H1 (cell line): ENCODE measurements around the gene DPP8. TPM values are rescaled to one million over a fixed set of nuclear protein-coding genes. Genes with fewer than 3 reads are reported as not detected.

ENCODE experiments used
- FOSL1 ChIP-seq: IDR thresholded peaks from 2 replicates; pipeline ENCODE4 v1.6.1; 2011; ENCODE audit warnings: mild to moderate bottlenecking, low read depth, low read length, moderate library complexity; ENCODE audit not compliant: insufficient read depth
- SIX5 ChIP-seq: IDR thresholded peaks from 2 replicates; pipeline ENCODE4 v1.6.1; 2011; ENCODE audit warnings: mild to moderate bottlenecking, low read depth, low read length
- SRF ChIP-seq: IDR thresholded peaks from 2 replicates; pipeline ENCODE4 v1.6.1; 2011; ENCODE audit warnings: mild to moderate bottlenecking, low read depth, low read length, moderate library complexity
- TCF12 ChIP-seq: IDR thresholded peaks from 2 replicates; pipeline ENCODE4 v1.6.1; 2011; ENCODE audit warnings: low read depth, mild to moderate bottlenecking, low read length
- polyA plus RNA-seq, 7 experiments: library from polyadenylated mRNA; depleted of rRNA in 3 of 7; stranded (reverse) in 5 of 7; unstranded in 2 of 7; fragments of >200 nt in 5 of 7; fragments of 200-250 nt in 2 of 7; gene quantifications; 1 replicate in 5 of 7; 2 replicates in 1 of 7; 4 replicates in 1 of 7; pipeline versions ENCODE4 v1.2.1 to v1.2.3, GENCODE V29; 2011 to 2013; ENCODE audit warnings: missing spikeins in 2 of 7, mixed read lengths in 2 of 7
- total RNA-seq: library from RNA; stranded (reverse); fragmentation: NEBNext Ultra II Directional; extraction: Animal tissue kit (Norgen Biotek cat#: 25700); gene quantifications from 2 replicates; pipeline ENCODE4 v1.2.1, GENCODE V29; 2021
- TF ChIP-seq, protein P1 (sequence below): IDR thresholded peaks from 2 replicates; pipeline ENCODE4 v1.6.1; 2011; ENCODE audit warnings: low read depth, mild to moderate bottlenecking, low read length; ENCODE audit not compliant: insufficient read depth

DPP8 gene
- total and polyA plus RNA-seq, 2 of the 8 experiments (the other 6 are each of a cell fraction or from before 2014, with no cell fraction given): 9.9 to 26.0 TPM

DNA sequence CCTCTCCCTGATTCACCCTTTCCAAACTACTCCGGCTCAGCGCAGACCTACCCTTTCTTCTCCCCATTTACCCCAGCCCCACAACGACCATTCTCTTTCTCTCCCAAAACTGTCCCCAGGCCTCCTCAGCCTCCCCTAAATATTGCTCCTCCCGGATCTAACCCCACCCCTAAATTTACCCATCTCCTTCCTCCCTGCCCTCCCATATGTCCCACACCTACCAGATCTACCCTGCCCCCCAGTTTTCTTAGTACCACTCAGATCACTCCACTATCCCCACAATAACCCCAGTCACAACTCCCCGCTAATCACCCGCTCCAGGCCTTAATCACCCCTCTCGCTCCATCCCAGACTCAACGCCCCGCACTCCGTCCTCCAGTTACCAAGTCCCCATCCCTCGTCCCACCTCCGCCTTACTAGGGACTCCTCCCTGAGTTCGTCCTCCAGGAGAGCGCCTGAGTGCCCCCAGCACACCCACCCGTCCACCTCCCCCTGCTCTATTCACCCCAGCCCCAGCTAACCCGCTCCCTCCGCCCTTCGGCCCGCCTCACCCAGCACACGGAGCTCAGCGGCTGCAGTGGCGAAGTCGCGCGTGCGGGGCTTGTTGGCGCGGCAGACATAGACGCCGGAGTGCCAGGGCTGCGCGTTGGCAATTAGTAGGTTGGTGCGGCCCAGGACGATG lies 121.1 kb downstream of the DPP8 start (continued):
- TF ChIP-seq SIX5 (no peak), SRF (no peak), FOSL1 (no peak), TCF12 (no peak)
- TF ChIP-seq, protein P1, sequence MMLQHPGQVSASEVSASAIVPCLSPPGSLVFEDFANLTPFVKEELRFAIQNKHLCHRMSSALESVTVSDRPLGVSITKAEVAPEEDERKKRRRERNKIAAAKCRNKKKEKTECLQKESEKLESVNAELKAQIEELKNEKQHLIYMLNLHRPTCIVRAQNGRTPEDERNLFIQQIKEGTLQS: no peak
- TF ChIP-seq, all 59 proteins: peak for 7
